Liver (tissue), 9 donors: ENCODE data around the gene CREG2. TPM values are rescaled to one million over a fixed set of nuclear protein-coding genes. Genes with fewer than 3 reads are reported as not detected.

ENCODE experiments used
- DNase-seq: peaks from one replicate; pipeline ENCODE4 v3.0.0-alpha.2; 2017; ENCODE audit warnings: low spot score
- H3K27ac ChIP-seq, 2 donors: one replicate each; pipeline ENCODE4 v1.7.0; 2013; ENCODE audit warnings: inconsistent platforms in 2 of 2, low read length in 2 of 2, control low read depth in 1 of 2, low read depth in 1 of 2, mild to moderate bottlenecking in 1 of 2
- H3K27me3 ChIP-seq, 4 donors: one replicate each; pipeline versions ENCODE4 v1.6.1 to v1.7.0; 2013; ENCODE audit warnings: low read length in 3 of 4, inconsistent platforms in 1 of 4, mild to moderate bottlenecking in 1 of 4, moderate library complexity in 1 of 4; ENCODE audit not compliant: control insufficient read depth in 4 of 4, insufficient read depth in 4 of 4
- H3K36me3 ChIP-seq, 4 donors: one replicate each; pipeline versions ENCODE4 v1.6.1 to v1.7.0; 2013; ENCODE audit warnings: low read length in 3 of 4, mild to moderate bottlenecking in 3 of 4, low read depth in 1 of 4, moderate library complexity in 1 of 4; ENCODE audit not compliant: control insufficient read depth in 4 of 4, insufficient read depth in 3 of 4
- H3K4me1 ChIP-seq, 4 donors: one replicate each; pipeline versions ENCODE4 v1.6.1 to v1.7.0; 2013; ENCODE audit warnings: low read length in 3 of 4, mild to moderate bottlenecking in 3 of 4, moderate library complexity in 1 of 4; ENCODE audit not compliant: control insufficient read depth in 4 of 4, insufficient read depth in 4 of 4
- H3K4me3 ChIP-seq, 3 donors: one replicate each; pipeline versions ENCODE4 v1.6.1 to v1.7.0; 2013; ENCODE audit warnings: low read length in 3 of 3, control low read depth in 1 of 3, low read depth in 1 of 3, mild to moderate bottlenecking in 1 of 3
- H3K9ac ChIP-seq, 2 donors: one replicate each; pipeline ENCODE4 v1.7.0; 2013; ENCODE audit warnings: low read length in 2 of 2, mild to moderate bottlenecking in 2 of 2, moderate library complexity in 2 of 2, control low read depth in 1 of 2, low read depth in 1 of 2
- H3K9me3 ChIP-seq, 4 donors: one replicate each; pipeline versions ENCODE4 v1.6.1 to v1.7.0; 2013; ENCODE audit warnings: low read length in 3 of 4; ENCODE audit not compliant: control insufficient read depth in 4 of 4
- FOXA2 ChIP-seq: IDR thresholded peaks from 2 replicates; pipeline ENCODE4 v1.6.1; 2016; ENCODE audit warnings: antibody characterized with exemption
- NR2F2 ChIP-seq: IDR thresholded peaks from 2 replicates; pipeline ENCODE4 v1.6.1; 2016; ENCODE audit warnings: antibody characterized with exemption
- TAF1 ChIP-seq: conservative IDR thresholded peaks from 2 replicates; pipeline ENCODE4 v1.6.1; 2016; ENCODE audit warnings: antibody characterized with exemption, mild to moderate bottlenecking
- WGBS: extraction: QIAGEN DNeasy Blood & Tissue Kit; methylation state at CpG from one replicate; pipeline ENCODE4 v1.1.7; 2013; 5-methylcytosine and 5-hydroxymethylcytosine counted together
- polyA plus RNA-seq, 2 donors: library from polyadenylated mRNA; stranded (reverse) in 1 of 2; unstranded in 1 of 2; fragments of 200-250 nt in 1 of 2; fragments of >200 nt in 1 of 2; fragmentation: Nextera tagmentation in 1 of 2; extraction: Ambion mirVana in 1 of 2; gene quantifications; one replicate each; pipeline versions ENCODE4 v1.2.1 to v1.2.3, GENCODE V29; 2013 to 2015
- total RNA-seq, 2 donors: library from RNA; depleted of rRNA; stranded (reverse); fragments of >200 nt; gene quantifications; one replicate each; pipeline ENCODE4 v1.2.3, GENCODE V29; 2014
- TF ChIP-seq, protein P1 (sequence below): fragments of 150-350 bp; IDR thresholded peaks from 2 replicates; pipeline ENCODE4 v1.5.1; 2017; ENCODE audit warnings: improper control_type of control experiment, low read depth, low read length; ENCODE audit not compliant: missing input control
- TF ChIP-seq, protein P2 (sequence below): IDR thresholded peaks from 2 replicates; pipeline ENCODE4 v1.6.1; 2016; ENCODE audit warnings: antibody characterized with exemption, mild to moderate bottlenecking
- TF ChIP-seq, protein P3 (sequence below): IDR thresholded peaks from 2 replicates; pipeline ENCODE4 v1.6.1; 2016; ENCODE audit warnings: antibody characterized with exemption
- TF ChIP-seq, protein P4 (sequence below): IDR thresholded peaks from 2 replicates; pipeline ENCODE4 v1.6.1; 2016; ENCODE audit warnings: antibody characterized with exemption
- TF ChIP-seq, protein P5 (sequence below): IDR thresholded peaks from 2 replicates; pipeline ENCODE4 v1.6.1; 2016; ENCODE audit warnings: antibody characterized with exemption
- donor health status: healthy.
- donor health status: healthy.
- donor health status: healthy.
- donor health status: healthy.
- donor health status: healthy.

Gene CREG2
- total and polyA plus RNA-seq, 4 donors: 0.05 TPM; not detected in 3

DNA sequence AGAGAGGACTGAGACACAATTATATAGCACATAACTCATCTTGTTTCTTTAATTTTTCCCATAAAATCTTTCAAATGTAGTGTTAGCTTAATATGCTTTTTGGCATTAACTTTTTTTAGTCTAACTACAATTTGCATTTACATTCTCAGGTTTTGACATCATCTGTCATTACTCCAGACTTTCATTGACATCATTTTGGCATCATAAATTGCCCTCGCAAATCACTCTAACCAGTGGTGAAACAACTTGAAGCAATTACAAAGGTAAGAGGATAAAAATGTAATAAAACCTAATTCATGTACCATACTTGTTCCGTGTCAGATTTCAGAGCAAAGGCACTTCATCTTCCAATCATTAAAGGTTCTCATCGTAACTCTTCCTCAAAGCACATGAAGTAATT is 46.2 kb upstream of the CREG2 start:
- no peak overlapping the region for H3K4me3 ChIP-seq
- TF ChIP-seq, protein P1, sequence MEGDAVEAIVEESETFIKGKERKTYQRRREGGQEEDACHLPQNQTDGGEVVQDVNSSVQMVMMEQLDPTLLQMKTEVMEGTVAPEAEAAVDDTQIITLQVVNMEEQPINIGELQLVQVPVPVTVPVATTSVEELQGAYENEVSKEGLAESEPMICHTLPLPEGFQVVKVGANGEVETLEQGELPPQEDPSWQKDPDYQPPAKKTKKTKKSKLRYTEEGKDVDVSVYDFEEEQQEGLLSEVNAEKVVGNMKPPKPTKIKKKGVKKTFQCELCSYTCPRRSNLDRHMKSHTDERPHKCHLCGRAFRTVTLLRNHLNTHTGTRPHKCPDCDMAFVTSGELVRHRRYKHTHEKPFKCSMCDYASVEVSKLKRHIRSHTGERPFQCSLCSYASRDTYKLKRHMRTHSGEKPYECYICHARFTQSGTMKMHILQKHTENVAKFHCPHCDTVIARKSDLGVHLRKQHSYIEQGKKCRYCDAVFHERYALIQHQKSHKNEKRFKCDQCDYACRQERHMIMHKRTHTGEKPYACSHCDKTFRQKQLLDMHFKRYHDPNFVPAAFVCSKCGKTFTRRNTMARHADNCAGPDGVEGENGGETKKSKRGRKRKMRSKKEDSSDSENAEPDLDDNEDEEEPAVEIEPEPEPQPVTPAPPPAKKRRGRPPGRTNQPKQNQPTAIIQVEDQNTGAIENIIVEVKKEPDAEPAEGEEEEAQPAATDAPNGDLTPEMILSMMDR: no peak
- no peak for TF ChIP-seq NR2F2
- no peak for TF ChIP-seq FOXA2
- no peak for TF ChIP-seq TAF1
- H3K36me3 ChIP-seq: no peaks in the 10 kb centered on the region
- DNase-seq: no peak
- H3K9me3 ChIP-seq: no peaks in the 10 kb centered on the region
- H3K27ac ChIP-seq: no peak overlapping the region
- no peaks in the 10 kb centered on the region for H3K4me1 ChIP-seq
- WGBS: 94% methylated on average over 3 of the region's 3 CpGs
- no peak overlapping the region for H3K9ac ChIP-seq
- peaks cover 0 to 3% (median 0%) of the 10 kb centered on the region in 4 donors for H3K27me3 ChIP-seq

DNA sequence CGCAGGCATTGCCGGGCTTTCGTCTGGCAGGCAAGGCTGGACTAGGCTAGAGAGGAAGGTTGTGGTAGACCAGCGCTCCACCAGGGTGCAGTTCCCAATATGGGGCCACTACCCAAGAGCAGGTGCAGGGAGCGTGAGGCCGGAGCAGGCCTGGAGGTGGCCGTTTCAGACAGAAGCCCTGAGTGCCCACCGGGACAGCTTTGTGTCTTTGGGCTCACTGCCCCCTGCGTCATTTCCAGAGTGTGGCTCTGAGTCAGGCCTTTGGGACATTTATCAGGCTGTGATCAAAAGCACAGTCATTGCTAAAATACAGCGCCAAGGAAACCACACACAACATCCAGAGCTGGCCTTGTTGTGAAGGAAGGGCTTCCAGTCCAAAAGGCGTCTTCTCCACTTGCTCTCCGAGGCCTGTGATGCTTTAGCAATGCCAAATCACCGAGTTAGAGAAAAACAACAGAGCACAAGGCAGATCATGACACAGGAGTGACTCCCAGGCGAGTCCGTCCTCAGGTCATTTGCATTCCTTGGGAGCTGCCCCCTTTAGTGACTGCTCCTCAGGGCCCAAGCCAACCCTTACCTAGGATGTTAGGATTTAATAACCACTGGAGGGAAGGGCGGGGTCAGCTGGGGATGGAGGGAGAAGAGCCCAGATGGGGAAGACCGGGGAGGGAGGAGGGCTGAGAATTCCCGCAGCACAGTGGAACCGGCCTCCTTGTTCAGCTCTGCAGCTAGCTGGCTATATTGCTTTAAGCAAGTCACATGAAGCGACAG is 45.3 kb upstream of the CREG2 start:
- TF ChIP-seq FOXA2: no peak
- TF ChIP-seq, protein P2, sequence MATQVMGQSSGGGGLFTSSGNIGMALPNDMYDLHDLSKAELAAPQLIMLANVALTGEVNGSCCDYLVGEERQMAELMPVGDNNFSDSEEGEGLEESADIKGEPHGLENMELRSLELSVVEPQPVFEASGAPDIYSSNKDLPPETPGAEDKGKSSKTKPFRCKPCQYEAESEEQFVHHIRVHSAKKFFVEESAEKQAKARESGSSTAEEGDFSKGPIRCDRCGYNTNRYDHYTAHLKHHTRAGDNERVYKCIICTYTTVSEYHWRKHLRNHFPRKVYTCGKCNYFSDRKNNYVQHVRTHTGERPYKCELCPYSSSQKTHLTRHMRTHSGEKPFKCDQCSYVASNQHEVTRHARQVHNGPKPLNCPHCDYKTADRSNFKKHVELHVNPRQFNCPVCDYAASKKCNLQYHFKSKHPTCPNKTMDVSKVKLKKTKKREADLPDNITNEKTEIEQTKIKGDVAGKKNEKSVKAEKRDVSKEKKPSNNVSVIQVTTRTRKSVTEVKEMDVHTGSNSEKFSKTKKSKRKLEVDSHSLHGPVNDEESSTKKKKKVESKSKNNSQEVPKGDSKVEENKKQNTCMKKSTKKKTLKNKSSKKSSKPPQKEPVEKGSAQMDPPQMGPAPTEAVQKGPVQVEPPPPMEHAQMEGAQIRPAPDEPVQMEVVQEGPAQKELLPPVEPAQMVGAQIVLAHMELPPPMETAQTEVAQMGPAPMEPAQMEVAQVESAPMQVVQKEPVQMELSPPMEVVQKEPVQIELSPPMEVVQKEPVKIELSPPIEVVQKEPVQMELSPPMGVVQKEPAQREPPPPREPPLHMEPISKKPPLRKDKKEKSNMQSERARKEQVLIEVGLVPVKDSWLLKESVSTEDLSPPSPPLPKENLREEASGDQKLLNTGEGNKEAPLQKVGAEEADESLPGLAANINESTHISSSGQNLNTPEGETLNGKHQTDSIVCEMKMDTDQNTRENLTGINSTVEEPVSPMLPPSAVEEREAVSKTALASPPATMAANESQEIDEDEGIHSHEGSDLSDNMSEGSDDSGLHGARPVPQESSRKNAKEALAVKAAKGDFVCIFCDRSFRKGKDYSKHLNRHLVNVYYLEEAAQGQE: no peak
- TF ChIP-seq, protein P3, sequence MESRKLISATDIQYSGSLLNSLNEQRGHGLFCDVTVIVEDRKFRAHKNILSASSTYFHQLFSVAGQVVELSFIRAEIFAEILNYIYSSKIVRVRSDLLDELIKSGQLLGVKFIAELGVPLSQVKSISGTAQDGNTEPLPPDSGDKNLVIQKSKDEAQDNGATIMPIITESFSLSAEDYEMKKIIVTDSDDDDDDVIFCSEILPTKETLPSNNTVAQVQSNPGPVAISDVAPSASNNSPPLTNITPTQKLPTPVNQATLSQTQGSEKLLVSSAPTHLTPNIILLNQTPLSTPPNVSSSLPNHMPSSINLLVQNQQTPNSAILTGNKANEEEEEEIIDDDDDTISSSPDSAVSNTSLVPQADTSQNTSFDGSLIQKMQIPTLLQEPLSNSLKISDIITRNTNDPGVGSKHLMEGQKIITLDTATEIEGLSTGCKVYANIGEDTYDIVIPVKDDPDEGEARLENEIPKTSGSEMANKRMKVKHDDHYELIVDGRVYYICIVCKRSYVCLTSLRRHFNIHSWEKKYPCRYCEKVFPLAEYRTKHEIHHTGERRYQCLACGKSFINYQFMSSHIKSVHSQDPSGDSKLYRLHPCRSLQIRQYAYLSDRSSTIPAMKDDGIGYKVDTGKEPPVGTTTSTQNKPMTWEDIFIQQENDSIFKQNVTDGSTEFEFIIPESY: no peak
- TF ChIP-seq, protein P4, sequence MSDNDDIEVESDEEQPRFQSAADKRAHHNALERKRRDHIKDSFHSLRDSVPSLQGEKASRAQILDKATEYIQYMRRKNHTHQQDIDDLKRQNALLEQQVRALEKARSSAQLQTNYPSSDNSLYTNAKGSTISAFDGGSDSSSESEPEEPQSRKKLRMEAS: no peak
- TF ChIP-seq, protein P5, sequence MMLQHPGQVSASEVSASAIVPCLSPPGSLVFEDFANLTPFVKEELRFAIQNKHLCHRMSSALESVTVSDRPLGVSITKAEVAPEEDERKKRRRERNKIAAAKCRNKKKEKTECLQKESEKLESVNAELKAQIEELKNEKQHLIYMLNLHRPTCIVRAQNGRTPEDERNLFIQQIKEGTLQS: no peak
- DNase-seq: no peak
- Histone ChIP-seq H3K4me1 (no peaks in the 10 kb centered on the region), H3K4me3 (no peak overlapping the region), H3K9ac (no peak overlapping the region), H3K36me3 (no peaks in the 10 kb centered on the region), H3K9me3 (no peaks in the 10 kb centered on the region), H3K27me3 (peaks cover 0 to 3% (median 0%) of the 10 kb centered on the region in 4 donors), H3K27ac (no peak overlapping the region)
- 90% methylated on average over 20 of the region's 20 CpGs for WGBS
